ENCODE measurements around the gene TRPM2.
"Not testable (repeated sequence)": the region's sequence is repeated elsewhere in the genome, so short reads cannot be mapped to it uniquely, and the experiment has no call there.

The TRPM2 gene

GRCh38 chr21:44354775-44355771 is 1.7 kb downstream of the TRPM2 start:
- DNase-seq (ENCODE audit: low read depth): no peak

- DNase-seq (ENCODE audit: low read depth): no peak
These were observed 2.7 kb downstream of the TRPM2 start for GRCh38 chr21:44356160-44356559.

- DNase-seq (ENCODE audit: low read depth): no peak
These were observed 3.2 kb downstream of the TRPM2 start for GRCh38 chr21:44356636-44357035.

GRCh38 chr21:44357064-44357837 is 3.8 kb downstream of the TRPM2 start:
- no peak for DNase-seq (ENCODE audit: low read depth)

GRCh38 chr21:44359396-44359795 is 6.0 kb downstream of the TRPM2 start:
- DNase-seq (ENCODE audit: low read depth): no peak

GRCh38 chr21:44360159-44360558 is 6.7 kb downstream of the TRPM2 start:
- no peak for DNase-seq (ENCODE audit: low read depth)

GRCh38 chr21:44361903-44362302 is 8.5 kb downstream of the TRPM2 start:
- not testable (repeated sequence) for DNase-seq (ENCODE audit: low read depth)

GRCh38 chr21:44363278-44363677 is 9.9 kb downstream of the TRPM2 start:
- no peak for DNase-seq (ENCODE audit: low read depth)

- no peak for DNase-seq (ENCODE audit: low read depth)
These were observed 11.0 kb downstream of the TRPM2 start for GRCh38 chr21:44364151-44365053.

GRCh38 chr21:44365251-44365966 is 12.0 kb downstream of the TRPM2 start:
- DNase-seq (ENCODE audit: low read depth): no peak

- DNase-seq (ENCODE audit: low read depth): no peak
These were observed 12.7 kb downstream of the TRPM2 start for GRCh38 chr21:44365967-44366585.

- no peak for DNase-seq (ENCODE audit: low read depth)
These were observed 13.3 kb downstream of the TRPM2 start for GRCh38 chr21:44366586-44367211.

GRCh38 chr21:44368711-44369446 is 15.5 kb downstream of the TRPM2 start:
- DNase-seq (ENCODE audit: low read depth): no peak

- no peak for DNase-seq (ENCODE audit: low read depth)
These were observed 16.8 kb downstream of the TRPM2 start for GRCh38 chr21:44370027-44370735.

GRCh38 chr21:44370786-44371410 is 17.5 kb downstream of the TRPM2 start:
- DNase-seq (ENCODE audit: low read depth): no peak

GRCh38 chr21:44371596-44371995 is 18.2 kb downstream of the TRPM2 start:
- DNase-seq (ENCODE audit: low read depth): no peak

GRCh38 chr21:44372616-44373015 is 19.2 kb downstream of the TRPM2 start:
- no peak for DNase-seq (ENCODE audit: low read depth)

GRCh38 chr21:44374601-44375280 is 21.3 kb downstream of the TRPM2 start:
- no peak for DNase-seq (ENCODE audit: low read depth)
